ENCODE measurements around the gene ALDH4A1. TPM values are rescaled to one million over a fixed set of nuclear protein-coding genes. Genes with fewer than 3 reads are reported as not detected.

The ALDH4A1 gene
- total and polyA plus RNA-seq, 2 experiments from 2014 or later: 11.3 to 33.8 TPM

DNA sequence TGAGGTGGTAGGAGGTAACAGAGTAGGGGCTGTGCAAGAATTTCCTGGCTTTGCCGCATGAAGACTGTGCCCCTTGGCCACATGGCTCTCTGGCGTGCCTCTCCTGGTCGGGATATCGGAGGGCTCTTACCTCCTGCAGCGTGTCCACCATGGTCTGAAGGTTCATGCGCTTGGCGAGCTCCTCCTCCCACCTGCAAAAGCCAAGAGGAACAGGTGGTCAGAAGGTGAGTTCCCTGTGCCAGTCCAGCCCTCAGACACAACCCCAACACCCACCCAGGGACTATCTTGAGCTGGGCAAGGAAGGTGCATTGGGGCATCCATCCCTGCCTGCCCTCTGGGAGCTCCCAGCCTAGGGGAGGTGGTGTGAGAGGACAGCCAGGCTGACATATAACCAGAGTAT is 18.6 kb upstream of the ALDH4A1 start:
- no peaks in the 10 kb centered on the region; the same call in 1 of the 2 replicates for H3K4me1 ChIP-seq (ENCODE audit: insufficient read depth)

More for the DNA sequence above, 18.6 kb upstream of the ALDH4A1 start:
- peaks cover 4% of the 10 kb centered on the region for H3K27me3 Mint-ChIP-seq (ENCODE audit: insufficient read depth, low read depth, poor library complexity)
- Histone ChIP-seq H3K4me2 (no peak overlapping the region), H3K79me2 (replicated peaks; ENCODE audit: insufficient read depth) (no peaks in the 10 kb centered on the region), H3K4me3 (no peak overlapping the region), H3K27me3 (ENCODE audit: insufficient read depth) (no peaks in the 10 kb centered on the region), H2AFZ (no peak overlapping the region), H3K9me2 (ENCODE audit: insufficient read depth) (no peaks in the 10 kb centered on the region), H3K27ac (ENCODE audit: low read depth) (no peak overlapping the region), H3F3A (replicated peaks; ENCODE audit: low read depth) (no peaks in the 10 kb centered on the region), H3K36me3 (ENCODE audit: insufficient read depth) (no peaks in the 10 kb centered on the region), H4K20me1 (replicated peaks; ENCODE audit: insufficient read depth) (no peaks in the 10 kb centered on the region; the same call in 1 of the 2 replicates)
- no peak for DNase-seq (ENCODE audit: low spot score)
- peaks cover 16% of the 10 kb centered on the region for H3K4me1 Mint-ChIP-seq
- peaks cover 3% of the 10 kb centered on the region; the same call in 2 of the 3 replicates for H3K9me3 Mint-ChIP-seq
- TF ChIP-seq, protein P1, sequence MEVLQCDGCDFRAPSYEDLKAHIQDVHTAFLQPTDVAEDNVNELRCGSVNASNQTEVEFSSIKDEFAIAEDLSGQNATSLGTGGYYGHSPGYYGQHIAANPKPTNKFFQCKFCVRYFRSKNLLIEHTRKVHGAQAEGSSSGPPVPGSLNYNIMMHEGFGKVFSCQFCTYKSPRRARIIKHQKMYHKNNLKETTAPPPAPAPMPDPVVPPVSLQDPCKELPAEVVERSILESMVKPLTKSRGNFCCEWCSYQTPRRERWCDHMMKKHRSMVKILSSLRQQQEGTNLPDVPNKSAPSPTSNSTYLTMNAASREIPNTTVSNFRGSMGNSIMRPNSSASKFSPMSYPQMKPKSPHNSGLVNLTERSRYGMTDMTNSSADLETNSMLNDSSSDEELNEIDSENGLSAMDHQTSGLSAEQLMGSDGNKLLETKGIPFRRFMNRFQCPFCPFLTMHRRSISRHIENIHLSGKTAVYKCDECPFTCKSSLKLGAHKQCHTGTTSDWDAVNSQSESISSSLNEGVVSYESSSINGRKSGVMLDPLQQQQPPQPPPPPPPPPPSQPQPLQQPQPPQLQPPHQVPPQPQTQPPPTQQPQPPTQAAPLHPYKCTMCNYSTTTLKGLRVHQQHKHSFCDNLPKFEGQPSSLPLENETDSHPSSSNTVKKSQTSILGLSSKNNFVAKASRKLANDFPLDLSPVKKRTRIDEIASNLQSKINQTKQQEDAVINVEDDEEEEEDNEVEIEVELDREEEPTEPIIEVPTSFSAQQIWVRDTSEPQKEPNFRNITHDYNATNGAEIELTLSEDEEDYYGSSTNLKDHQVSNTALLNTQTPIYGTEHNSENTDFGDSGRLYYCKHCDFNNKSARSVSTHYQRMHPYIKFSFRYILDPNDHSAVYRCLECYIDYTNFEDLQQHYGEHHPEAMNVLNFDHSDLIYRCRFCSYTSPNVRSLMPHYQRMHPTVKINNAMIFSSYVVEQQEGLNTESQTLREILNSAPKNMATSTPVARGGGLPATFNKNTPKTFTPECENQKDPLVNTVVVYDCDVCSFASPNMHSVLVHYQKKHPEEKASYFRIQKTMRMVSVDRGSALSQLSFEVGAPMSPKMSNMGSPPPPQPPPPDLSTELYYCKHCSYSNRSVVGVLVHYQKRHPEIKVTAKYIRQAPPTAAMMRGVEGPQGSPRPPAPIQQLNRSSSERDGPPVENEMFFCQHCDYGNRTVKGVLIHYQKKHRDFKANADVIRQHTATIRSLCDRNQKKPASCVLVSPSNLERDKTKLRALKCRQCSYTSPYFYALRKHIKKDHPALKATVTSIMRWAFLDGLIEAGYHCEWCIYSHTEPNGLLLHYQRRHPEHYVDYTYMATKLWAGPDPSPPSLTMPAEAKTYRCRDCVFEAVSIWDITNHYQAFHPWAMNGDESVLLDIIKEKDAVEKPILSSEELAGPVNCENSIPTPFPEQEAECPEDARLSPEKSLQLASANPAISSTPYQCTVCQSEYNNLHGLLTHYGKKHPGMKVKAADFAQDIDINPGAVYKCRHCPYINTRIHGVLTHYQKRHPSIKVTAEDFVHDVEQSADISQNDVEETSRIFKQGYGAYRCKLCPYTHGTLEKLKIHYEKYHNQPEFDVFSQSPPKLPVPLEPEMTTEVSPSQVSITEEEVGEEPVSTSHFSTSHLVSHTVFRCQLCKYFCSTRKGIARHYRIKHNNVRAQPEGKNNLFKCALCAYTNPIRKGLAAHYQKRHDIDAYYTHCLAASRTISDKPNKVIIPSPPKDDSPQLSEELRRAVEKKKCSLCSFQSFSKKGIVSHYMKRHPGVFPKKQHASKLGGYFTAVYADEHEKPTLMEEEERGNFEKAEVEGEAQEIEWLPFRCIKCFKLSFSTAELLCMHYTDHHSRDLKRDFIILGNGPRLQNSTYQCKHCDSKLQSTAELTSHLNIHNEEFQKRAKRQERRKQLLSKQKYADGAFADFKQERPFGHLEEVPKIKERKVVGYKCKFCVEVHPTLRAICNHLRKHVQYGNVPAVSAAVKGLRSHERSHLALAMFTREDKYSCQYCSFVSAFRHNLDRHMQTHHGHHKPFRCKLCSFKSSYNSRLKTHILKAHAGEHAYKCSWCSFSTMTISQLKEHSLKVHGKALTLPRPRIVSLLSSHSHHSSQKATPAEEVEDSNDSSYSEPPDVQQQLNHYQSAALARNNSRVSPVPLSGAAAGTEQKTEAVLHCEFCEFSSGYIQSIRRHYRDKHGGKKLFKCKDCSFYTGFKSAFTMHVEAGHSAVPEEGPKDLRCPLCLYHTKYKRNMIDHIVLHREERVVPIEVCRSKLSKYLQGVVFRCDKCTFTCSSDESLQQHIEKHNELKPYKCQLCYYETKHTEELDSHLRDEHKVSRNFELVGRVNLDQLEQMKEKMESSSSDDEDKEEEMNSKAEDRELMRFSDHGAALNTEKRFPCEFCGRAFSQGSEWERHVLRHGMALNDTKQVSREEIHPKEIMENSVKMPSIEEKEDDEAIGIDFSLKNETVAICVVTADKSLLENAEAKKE (CRISPR knock-in tag; IDR thresholded peaks at IDR 0.05): no peak
- TF ChIP-seq CREB1 (CRISPR knock-in tag; IDR thresholded peaks at IDR 0.05; ENCODE audit: low read depth) (no peak), POLR2AphosphoS5 (IDR thresholded peaks at IDR 0.05; ENCODE audit: low read depth) (no peak), ZNF114 (CRISPR knock-in tag; IDR thresholded peaks at IDR 0.05) (no peak), ZNF331 (CRISPR knock-in tag; IDR thresholded peaks at IDR 0.05; ENCODE audit: low read depth) (no peak), JUNB (IDR thresholded peaks at IDR 0.05; ENCODE audit: unreplicated experiment) (no peak), STAT1 (IDR thresholded peaks at IDR 0.05; ENCODE audit: unreplicated experiment) (no peak), EZH2 (IDR thresholded peaks at IDR 0.05; ENCODE audit: low read depth, unreplicated experiment) (no peak), EZH2phosphoT487 (IDR thresholded peaks at IDR 0.05; ENCODE audit: unreplicated experiment) (no peak), NANOG (IDR thresholded peaks at IDR 0.05; ENCODE audit: borderline replicate concordance) (no peak)
- TF ChIP-seq, protein P2, sequence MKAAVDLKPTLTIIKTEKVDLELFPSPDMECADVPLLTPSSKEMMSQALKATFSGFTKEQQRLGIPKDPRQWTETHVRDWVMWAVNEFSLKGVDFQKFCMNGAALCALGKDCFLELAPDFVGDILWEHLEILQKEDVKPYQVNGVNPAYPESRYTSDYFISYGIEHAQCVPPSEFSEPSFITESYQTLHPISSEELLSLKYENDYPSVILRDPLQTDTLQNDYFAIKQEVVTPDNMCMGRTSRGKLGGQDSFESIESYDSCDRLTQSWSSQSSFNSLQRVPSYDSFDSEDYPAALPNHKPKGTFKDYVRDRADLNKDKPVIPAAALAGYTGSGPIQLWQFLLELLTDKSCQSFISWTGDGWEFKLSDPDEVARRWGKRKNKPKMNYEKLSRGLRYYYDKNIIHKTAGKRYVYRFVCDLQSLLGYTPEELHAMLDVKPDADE (IDR thresholded peaks at IDR 0.05): no peak
- TF ChIP-seq, protein P3, sequence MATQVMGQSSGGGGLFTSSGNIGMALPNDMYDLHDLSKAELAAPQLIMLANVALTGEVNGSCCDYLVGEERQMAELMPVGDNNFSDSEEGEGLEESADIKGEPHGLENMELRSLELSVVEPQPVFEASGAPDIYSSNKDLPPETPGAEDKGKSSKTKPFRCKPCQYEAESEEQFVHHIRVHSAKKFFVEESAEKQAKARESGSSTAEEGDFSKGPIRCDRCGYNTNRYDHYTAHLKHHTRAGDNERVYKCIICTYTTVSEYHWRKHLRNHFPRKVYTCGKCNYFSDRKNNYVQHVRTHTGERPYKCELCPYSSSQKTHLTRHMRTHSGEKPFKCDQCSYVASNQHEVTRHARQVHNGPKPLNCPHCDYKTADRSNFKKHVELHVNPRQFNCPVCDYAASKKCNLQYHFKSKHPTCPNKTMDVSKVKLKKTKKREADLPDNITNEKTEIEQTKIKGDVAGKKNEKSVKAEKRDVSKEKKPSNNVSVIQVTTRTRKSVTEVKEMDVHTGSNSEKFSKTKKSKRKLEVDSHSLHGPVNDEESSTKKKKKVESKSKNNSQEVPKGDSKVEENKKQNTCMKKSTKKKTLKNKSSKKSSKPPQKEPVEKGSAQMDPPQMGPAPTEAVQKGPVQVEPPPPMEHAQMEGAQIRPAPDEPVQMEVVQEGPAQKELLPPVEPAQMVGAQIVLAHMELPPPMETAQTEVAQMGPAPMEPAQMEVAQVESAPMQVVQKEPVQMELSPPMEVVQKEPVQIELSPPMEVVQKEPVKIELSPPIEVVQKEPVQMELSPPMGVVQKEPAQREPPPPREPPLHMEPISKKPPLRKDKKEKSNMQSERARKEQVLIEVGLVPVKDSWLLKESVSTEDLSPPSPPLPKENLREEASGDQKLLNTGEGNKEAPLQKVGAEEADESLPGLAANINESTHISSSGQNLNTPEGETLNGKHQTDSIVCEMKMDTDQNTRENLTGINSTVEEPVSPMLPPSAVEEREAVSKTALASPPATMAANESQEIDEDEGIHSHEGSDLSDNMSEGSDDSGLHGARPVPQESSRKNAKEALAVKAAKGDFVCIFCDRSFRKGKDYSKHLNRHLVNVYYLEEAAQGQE (IDR thresholded peaks at IDR 0.05; ENCODE audit: unreplicated experiment): no peak
- TF ChIP-seq, protein P4, sequence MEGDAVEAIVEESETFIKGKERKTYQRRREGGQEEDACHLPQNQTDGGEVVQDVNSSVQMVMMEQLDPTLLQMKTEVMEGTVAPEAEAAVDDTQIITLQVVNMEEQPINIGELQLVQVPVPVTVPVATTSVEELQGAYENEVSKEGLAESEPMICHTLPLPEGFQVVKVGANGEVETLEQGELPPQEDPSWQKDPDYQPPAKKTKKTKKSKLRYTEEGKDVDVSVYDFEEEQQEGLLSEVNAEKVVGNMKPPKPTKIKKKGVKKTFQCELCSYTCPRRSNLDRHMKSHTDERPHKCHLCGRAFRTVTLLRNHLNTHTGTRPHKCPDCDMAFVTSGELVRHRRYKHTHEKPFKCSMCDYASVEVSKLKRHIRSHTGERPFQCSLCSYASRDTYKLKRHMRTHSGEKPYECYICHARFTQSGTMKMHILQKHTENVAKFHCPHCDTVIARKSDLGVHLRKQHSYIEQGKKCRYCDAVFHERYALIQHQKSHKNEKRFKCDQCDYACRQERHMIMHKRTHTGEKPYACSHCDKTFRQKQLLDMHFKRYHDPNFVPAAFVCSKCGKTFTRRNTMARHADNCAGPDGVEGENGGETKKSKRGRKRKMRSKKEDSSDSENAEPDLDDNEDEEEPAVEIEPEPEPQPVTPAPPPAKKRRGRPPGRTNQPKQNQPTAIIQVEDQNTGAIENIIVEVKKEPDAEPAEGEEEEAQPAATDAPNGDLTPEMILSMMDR (conservative IDR thresholded peaks at IDR 0.05; ENCODE audit: low read depth in 2 of 2): no peak
- no peak overlapping the region for H3K4me3 Mint-ChIP-seq
- no peak overlapping the region for H3K27ac Mint-ChIP-seq
- H3K36me3 Mint-ChIP-seq (ENCODE audit: low read depth): peaks cover 2% of the 10 kb centered on the region; the same call in 1 of the 3 replicates
- no peak for ATAC-seq
